Measurements from ENCODE around the gene TRPC4AP.
"Not testable (repeated sequence)": the region's sequence is repeated elsewhere in the genome, so short reads cannot be mapped to it uniquely, and the experiment has no call there.

The TRPC4AP gene

GRCh38 chr20:35117629-35118028 lies 25.0 kb upstream of the TRPC4AP start:
- TF ChIP-seq, protein P1, sequence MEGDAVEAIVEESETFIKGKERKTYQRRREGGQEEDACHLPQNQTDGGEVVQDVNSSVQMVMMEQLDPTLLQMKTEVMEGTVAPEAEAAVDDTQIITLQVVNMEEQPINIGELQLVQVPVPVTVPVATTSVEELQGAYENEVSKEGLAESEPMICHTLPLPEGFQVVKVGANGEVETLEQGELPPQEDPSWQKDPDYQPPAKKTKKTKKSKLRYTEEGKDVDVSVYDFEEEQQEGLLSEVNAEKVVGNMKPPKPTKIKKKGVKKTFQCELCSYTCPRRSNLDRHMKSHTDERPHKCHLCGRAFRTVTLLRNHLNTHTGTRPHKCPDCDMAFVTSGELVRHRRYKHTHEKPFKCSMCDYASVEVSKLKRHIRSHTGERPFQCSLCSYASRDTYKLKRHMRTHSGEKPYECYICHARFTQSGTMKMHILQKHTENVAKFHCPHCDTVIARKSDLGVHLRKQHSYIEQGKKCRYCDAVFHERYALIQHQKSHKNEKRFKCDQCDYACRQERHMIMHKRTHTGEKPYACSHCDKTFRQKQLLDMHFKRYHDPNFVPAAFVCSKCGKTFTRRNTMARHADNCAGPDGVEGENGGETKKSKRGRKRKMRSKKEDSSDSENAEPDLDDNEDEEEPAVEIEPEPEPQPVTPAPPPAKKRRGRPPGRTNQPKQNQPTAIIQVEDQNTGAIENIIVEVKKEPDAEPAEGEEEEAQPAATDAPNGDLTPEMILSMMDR (IDR thresholded peaks at IDR 0.05; ENCODE audit: insufficient read depth, low read depth, low read length, missing control alignments) = no peak
- DNase-seq (ENCODE audit: low read depth) = no peak
- no peak overlapping the region for H3K4me3 ChIP-seq (ENCODE audit: low read length)

GRCh38 chr20:35117196-35117595 lies 24.6 kb upstream of the TRPC4AP start:
- TF ChIP-seq, protein P1 (IDR thresholded peaks at IDR 0.05; ENCODE audit: insufficient read depth, low read depth, low read length, missing control alignments) = no peak
- no peak for DNase-seq (ENCODE audit: low read depth)
- no peak overlapping the region for H3K4me3 ChIP-seq (ENCODE audit: low read length)

- TF ChIP-seq, protein P1 (IDR thresholded peaks at IDR 0.05; ENCODE audit: insufficient read depth, low read depth, low read length, missing control alignments) = no peak
- no peak overlapping the region for H3K4me3 ChIP-seq (ENCODE audit: low read length)
- no peak for DNase-seq (ENCODE audit: low read depth)
Measured at GRCh38 chr20:35116258-35116657, 23.7 kb upstream of the TRPC4AP start.

DNA sequence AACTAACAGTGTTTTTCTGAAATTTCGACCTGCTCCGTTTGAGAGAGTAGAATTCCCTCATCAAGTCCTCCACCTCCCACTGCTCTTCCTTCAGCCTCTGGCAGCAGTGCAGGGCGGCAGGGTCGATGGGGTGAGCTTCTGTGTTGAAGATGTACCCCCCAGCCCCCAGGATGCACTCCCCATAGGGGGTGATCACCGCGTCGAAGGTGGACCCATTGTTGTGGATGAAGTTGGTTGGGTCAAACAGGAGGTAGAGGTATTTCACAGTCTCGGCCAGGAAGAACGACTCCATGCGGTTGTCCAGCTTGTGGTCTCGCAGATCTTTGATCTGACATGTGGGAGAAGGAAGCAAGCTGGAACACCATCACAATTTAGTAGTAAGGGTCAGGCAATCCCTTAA lies 23.0 kb upstream of the TRPC4AP start:
- TF ChIP-seq, protein P1 (IDR thresholded peaks at IDR 0.05; ENCODE audit: insufficient read depth, low read depth, low read length, missing control alignments) = no peak
- H3K4me3 ChIP-seq (ENCODE audit: low read length) = no peak overlapping the region
- no peak for DNase-seq (ENCODE audit: low read depth)

DNA sequence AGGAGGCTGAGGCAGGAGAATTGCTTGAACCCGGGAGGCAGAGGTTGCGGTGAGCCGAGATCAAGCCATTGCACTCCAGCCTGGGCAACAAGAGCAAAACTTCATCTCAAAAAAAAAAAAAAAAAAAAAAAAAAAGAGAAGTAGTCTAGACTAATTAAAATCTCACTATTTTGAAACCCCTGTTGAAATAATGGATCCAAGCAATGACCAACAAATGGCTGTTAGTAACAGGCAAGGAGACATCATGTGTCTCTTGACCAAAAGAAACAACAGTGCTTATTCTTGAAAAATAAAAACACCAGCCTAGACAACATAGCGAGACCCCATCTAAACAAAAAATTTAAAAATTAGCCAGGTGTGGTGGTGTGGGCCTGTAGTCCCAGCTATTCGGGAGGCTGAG lies 19.7 kb upstream of the TRPC4AP start:
- DNase-seq (ENCODE audit: low read depth); H3K4me3 ChIP-seq (ENCODE audit: low read length): not testable (repeated sequence)

DNA sequence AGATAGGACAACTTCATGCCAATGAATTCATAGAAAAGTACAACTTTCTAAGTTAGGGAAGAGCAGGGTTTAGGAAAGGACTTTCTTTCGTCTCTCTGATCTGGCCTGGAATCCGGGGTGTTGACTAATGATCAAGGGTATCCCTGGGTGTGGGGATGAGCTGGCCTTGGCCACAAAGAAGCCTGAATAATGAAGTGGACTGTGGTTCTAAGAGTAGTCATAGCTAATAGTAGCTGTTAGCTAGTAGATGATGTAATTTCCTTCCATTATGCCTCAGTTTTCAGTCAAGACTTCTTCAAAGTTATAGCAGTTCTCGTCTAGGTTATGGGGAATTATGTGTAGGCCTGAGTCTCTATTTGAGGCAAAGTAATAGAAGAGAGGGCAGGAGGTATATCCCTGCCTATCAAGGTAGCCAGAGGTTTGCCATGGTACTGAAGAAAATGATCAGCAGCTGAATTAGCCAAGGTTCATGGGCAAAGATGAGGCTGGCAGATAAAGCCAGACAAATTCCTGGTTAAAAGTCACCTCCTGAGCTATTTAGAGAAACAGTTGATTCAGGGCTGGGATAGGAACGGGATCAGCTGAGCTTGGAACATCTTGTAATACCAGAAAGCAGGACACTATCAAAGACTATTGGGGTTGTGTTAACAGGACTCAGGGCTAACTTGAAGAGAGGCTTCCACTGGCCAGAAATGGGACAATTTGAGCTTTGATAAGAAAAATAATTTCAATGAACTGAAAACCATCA lies 18.7 kb upstream of the TRPC4AP start:
- DNase-seq (ENCODE audit: low read depth) = peak; percentile 87

DNA sequence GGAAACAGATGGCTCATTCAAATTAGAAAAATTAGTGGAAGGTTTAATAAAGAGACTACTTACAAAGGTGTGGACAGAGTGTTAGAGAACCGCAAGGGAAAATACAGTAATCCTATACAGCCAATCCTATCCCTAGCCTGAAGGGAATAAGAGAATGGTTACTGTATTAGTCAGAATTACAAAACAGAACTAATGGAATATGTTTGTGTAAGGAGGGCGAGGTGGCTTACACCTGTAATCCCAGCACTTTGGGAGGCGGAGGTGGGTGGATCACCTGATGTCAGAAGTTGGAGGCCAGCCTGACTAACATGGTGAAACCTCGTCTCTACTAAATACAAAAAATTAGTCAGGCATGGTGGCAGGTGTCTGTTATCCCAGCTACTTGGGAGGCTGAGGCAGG lies 16.3 kb upstream of the TRPC4AP start:
- DNase-seq (ENCODE audit: low read depth) = peak; percentile 93
- no peak overlapping the region for H3K4me3 ChIP-seq (ENCODE audit: low read length)
- TF ChIP-seq, protein P1 (IDR thresholded peaks at IDR 0.05; ENCODE audit: insufficient read depth, low read depth, low read length, missing control alignments) = no peak

More for the DNA sequence above, 18.7 kb upstream of the TRPC4AP start:
- no peak overlapping the region for H3K4me3 ChIP-seq (ENCODE audit: low read length)
- TF ChIP-seq, protein P1 (IDR thresholded peaks at IDR 0.05; ENCODE audit: insufficient read depth, low read depth, low read length, missing control alignments) = no peak
